Activated T-helper 1 cell treated with Interleukin-2 at 50 U/mL for 16 hours (primary cell): Measurements from ENCODE around the gene GNG14.
"Not testable (repeated sequence)": the region's sequence is repeated elsewhere in the genome, so short reads cannot be mapped to it uniquely, and the experiment has no call there.

Experiments used
- DNase-seq: peaks from one replicate; pipeline ENCODE4 v3.0.0-alpha.2; 2020; ENCODE audit warnings: low read depth

Gene GNG14

DNA sequence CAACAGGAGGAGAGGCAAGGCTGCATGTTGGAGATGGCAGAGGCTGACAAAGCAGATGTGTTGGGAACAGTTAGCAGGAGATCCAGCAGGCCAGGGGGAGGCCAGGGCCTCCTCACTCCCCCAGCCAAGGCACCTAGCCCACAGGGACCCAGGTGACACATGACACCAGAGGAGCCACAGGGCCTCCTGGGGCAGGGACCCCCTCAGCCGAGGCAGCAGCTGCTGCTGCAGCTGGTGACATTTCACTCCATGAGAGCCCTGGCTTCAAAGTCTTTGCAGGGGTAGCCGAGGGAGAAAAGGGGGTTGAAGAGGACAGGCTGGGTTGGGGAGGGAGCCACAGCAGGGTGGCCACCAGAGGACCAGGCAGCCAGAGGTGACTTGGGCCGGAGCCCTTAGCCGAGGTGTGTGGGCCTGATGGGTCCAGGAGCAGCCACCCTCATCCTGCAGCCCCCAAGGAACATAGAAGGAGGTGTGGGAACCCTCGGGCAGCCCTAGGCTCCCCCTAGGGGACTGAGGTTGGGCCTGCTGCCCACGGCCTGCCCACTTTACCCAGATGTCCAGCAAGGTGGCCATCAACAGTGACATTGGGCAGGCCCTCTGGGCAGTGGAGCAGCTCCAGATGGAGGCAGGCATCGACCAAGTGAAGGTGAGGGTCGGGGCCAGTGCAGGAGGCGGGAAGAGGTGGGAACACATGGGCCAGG is at the start of gene GNG14:
TSS of gene GNG14 (plus strand) at position 503 of the 701 bp plus-strand sequence. CDS start at position 554, 51 bp downstream.
- no peak for DNase-seq

DNA sequence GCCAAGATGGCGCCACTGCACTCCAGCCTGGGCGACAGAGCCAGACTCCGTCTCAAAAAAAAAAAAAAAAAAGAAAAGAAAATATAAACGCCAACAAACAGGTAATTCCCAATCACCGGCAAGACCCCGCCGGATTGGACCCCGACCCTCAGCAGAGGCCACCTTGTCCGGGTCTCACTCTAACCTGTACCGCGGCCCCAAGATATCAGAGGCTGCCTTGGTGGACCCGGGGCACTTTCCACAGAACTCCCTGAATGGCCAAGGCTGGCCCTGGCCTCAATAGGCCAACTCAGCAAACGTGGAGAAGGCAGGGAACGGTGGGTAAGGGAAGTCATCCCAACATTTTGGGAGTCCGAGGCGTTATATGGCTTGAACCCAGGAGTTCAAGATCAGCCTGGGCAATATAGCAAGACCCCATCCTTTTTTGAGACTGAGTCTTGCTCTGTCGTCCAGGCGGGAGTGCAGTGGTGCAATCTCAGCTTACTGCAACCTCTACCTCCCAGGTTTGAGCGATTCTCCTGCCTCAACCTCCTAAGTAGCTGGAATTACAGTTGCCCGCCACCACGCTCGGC is 49.1 kb upstream of the GNG14 start:
- DNase-seq = no peak

DNA sequence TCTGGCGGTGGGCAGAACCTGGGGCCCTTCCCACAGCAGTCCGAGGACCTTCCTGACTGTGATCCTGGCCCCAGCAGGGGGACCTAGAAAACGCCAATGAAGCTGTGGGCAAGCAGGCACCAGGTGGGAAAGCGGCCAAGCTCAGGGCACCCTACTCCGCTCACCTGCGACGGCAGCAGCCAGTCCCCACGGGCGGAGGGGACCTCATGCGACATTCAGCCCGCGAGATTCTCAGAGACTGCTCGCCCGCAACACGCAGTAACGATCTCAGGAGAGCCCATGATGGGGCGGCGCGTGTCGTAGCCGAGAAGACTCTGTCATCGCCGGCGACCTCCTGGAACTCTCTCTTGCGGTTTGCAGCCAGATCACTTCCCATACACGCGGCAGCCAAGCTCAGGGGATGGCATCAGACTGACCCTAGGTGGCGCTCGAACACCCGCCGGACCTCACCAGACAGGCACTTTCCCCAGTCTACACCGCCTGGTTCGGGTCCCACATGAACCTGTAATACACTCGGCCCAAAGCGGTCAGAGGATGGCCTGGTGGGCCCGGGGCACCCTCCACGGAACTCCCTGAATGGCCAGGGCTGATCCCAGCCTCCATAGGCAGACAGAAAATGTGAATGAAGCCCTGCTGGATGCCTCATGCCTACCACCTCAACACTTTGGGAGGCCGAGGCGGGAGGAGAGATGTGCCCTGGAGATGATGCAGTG is 47.7 kb upstream of the GNG14 start:
- peak; percentile 68 for DNase-seq

DNA sequence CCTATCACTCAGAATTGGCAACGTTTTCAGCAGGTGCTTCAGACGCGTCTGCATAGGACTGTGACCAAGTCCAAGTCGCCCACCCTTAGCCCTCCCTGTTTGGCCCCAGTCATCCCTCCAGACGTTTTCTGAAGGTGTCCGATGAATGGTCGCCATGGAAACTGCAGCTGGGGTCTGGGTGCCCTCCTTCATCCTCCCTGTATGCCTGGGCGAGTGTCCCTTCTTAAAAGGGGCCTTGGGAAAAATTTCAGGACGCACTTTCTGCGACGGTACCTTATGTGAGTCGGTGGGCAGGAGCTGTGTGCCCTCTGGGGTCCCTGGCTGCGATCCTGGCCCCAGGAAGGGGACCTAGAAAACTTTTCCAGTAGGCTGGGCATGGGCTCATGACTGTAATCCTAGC is 46.3 kb upstream of the GNG14 start:
- DNase-seq = no peak

DNA sequence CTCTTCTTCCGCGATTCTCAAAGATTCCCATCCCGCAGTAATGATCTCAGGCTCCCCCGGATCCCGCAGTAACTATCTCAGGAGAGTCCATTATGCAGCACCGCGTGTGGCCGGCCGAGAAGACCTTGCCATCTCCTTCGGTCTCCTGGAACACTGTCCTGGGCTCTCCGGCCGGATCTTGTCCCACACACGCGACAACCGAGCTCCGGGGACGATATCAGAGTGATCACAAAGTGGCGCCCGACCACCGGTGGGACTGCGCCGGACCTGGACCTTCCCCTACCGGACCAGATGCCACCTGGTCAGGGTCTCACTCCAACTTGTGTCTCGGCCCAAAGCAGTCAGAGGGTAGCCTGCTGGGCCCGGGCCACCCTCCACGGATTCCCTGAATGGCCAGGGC is 45.3 kb upstream of the GNG14 start:
- DNase-seq = no peak

DNA sequence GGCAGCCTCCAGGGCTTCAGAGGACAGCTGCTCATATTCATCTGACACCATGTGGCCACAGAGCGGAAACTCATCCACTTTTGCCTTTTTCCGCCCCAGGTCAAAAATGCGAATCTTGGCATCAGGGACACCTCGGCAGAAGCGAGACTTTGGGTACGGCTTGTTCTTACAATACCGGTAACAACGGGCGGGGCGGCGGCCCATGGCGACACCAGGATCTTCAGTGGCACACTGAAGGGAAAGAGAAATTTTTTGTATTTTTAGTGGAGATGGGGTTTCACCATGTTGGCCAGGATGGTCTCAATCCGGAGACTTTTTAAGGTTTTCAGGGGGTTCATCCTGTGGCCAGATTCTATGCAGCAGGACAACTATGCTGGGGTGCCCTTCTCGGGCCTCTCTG is 44.1 kb upstream of the GNG14 start:
- not testable (repeated sequence) for DNase-seq

DNA sequence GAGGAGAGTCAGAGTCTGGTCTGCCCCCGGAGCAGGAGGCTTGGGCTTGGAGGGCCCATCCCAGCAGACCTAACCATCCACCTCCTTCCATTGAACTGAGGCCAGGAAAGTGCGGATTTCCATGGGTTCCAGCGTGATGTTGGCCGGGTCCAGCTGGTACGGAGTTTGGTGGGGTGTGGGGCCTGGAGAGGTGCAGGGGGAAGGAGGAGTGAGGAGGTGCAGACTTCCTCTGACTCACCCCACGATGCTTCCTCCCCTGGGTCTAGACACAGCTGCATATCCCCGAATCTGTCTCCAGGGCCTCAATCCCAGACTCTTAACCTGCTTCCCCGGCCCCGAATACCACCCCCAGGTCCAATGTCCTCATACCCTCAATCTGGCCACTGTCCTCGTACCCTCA is 41.2 kb upstream of the GNG14 start:
- DNase-seq = no peak

DNA sequence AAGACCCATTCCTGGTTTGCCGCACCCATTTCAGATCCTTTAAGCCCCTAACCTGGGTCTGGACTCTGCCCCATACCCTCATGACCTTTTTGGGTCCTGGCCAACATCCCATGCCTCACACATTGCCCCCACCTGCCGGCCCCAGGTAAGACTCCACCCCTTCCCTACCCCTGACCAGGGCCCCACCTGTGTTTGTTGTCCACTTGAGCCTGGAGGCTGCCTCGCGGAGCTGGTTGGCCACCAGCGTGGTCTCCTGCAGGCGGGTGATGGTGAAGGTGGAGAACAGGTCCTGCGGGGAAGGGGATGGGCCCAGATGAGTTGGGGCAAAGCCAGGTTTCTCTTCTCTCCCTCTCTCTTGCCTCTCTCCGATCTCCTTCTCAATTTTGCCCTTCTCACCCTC is 40.8 kb upstream of the GNG14 start:
- DNase-seq = no peak

DNA sequence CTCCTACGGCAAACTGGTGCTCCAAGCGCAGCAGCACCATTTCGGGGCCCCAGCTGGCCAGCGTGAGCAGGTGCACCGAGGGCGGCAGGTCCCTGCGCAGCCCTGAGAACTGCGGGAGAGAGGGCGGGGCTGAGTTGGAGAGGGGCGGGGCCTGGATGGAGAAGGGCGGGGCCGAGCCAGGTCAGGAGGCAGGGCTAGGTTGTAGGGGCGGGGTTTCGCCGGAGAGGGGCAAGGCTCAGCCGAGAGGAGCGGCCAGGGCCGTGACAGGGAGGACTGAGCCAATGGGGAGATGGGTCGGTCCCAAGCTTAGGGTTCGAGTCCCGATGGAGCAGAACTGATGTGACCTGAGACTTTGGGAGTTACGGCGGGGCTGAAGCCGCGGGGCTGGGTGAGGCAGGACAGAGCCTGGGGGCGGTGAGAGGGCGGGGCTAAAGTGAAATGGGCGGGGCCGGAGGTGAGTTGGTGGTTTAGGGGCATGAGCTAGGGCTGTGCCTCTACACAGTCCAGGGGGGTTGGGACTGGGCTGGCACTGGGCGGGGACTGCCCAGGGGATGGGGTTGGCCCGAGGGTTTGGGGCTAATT is 40.2 kb upstream of the GNG14 start:
- no peak for DNase-seq

DNA sequence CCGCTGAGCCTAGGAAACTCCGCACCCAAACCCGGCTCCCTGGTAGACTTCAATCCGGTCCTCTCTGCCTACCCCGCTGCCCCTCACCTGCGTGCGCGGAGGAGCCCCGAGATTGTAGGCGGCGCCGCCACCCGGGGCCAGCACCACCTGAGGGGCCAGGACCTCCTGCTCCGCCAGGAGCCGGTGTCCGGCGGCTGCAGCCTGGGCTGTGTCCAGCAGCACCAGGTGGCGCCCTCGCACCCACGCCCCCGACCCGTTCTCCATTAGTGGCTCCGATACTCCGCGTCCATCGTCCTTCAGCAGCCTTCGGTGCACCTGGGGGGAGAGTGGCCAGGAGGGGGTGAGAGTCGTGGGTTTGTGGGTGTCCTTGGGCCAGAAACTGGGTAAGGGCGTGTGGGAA is 39.7 kb upstream of the GNG14 start:
- no peak for DNase-seq

DNA sequence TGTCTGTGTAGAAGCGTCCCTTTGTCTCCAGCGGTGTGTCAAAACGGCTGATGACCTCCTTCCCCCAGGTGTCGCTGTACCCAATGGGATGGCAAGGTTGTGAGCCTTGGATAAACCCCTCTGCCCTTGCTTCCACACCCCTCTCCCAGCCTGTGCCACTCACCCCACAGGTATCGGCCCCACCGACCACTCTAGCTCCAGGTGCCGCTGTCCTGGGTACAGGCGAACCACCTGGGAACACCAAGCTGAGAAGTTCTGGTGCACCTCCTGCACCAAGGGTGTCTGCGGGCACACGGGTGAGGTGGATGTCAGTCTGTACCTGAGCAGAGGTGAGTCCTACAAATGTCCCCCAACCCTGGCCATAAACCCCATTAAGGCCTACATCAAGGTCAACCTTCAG is 37.9 kb upstream of the GNG14 start:
- DNase-seq = no peak

DNA sequence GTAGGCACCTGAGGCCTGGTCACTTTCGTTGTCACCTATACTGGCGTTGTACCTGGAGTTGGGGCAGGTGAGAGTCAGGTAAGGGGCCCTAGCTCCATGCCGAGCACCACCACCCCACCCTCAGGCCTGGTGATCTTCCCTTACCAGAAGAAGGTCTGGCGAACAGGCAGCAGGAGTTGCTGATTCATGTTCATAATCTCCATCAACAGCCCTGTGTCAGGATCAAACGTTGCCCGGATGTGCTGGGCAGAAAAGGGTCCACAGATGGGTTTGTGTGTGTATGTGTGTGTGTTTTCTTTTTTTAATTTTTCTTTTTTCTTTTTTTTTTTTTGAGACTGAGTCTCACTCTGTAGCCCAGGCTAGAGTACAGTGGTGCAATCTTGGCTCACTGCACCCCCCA is 35.6 kb upstream of the GNG14 start:
- DNase-seq = no peak

DNA sequence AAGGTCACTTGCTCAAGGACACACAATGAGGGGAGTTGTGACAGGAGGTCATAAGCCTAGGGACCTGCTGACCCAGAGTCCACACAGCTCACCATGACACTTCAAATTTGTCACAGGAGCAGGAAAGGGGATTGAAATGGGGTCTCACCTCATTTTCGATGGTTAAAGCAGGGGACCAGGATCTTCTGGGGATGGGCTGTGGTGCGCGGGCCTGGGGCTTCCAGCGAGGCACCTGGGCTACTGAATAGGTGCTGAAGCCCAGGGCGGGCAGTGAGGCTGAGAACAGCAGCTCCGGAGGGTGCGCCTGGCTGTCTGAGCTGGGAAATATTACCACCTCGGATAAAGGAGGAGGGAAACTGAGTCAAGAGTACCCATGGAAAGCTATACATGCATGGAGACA is 32.3 kb upstream of the GNG14 start:
- no peak for DNase-seq

DNA sequence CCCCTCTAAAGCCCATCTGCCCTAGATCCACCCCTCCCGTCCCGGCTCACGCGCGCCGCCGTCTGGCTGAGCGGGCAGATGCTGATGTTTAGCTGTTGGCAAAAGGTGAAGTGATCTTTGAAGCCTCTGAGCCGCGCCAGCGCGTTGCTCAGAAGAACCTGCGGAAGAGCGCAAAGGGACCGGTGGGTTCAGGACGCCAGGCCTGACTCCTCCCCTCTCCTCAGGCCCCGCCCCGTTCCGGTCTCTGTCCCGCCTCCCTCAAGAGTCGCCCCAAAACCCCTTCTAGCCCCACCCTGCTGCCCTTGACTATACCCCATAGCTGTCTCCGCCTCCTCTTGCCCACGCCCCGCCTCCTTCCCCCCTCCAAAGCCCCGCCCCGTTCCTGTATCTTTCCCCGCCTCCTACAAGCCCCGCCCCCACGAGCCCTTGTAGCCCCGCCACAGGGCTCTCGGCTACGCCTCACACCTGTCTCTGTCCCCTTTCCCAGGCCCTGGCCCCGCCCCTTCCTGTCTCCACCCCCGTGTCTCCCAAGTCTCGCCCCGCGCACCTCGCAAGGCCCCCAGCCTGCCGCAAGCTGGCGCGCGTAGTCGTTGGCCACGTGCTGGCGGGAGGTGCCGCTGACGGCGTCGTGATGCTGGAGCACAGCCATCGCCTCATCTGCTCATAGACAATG is 30.8 kb upstream of the GNG14 start:
- DNase-seq = no peak

DNA sequence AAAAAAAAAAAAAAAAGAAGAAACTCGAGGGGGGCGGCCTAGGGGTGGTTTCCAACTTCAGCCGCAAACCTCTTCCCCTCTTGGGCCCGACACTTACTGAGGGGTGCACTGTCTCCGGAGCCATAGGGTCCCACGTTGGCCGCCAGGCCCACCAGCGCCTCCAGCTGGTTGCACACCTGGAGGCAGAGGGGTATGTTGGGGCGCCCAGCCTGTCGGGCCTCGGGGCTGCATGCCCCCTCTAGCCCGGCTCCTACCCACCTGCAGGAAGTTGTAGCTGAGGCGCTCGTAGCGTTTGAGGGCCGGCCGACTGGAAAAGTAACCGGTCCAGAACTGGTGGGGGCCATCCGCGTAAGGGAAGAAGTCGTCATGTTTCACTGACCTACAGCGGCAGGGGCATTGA is 29.8 kb upstream of the GNG14 start:
- no peak for DNase-seq

DNA sequence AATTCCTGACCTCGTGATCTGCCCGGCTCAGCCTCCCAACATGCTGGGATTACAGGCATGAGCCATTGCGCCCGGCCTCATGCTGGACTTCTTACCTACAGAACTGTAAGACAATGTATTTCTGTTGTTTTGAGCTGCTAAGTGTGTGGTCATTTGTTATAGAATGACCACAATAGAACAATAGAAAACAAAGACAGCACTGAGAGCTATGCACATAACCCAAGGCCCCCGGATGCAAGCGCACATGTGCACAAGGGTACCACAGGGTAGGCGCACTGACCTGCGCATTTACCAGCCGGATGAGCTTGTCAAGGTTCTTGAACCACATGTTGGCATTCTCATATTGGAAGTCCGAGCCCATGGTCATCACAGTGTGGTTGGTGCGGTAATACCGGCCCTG is 26.8 kb upstream of the GNG14 start:
- no peak for DNase-seq

DNA sequence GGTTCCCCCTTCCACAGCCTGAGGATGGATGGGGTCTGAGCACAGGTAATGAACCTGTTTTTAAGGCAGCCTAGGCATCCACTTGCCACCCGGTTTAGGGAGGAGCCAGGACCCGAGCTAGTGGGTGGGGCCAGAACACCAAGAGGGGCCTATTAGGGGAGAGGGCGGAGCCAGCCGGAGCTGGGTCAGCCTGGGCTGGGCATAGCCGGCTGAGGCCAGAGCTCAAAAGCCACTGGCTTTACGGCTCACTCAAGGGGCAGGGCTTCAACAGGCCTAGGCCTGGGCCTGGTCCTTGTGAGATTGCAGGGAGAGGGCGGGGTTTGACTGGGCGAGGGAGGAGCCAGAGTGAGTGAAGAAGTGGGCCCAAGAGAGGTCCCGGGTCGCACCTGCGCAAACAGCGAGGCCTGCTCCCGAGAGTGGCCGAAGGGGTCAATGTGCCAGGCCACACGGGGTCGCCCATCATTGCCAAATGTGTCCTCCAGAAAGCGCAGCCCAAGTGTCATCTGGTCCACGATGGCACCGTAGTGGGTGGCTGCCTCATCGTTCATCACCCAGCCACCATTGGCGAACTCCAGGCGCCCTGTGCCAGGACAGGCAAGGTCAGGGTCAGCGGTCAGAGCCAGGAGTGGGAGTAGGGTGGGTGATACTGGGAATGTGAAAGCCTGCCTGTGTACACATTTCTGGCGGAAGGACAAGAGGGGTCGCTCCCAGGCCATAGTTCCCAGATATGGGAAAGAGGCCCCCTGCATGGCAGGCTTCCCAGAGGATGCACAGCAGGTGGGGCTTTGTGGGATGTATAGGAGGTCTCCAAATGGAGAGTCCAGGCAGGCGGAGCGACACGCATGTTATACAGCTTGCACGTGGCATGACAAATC is 23.2 kb upstream of the GNG14 start:
- DNase-seq = no peak

DNA sequence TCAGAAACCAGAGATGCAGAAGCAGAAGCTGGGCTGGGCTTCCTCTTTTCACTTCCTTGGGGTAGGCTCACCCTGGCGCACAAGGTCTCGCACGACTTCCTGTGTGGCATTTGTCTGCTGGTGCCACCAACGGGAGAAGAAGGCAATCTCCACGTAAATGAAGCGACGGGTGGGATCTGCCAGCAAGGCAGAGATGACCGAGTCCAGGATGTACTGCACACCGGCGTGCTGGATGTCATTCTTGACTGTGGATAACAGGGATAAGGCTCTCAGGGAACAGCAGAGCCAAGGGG is 22.6 kb upstream of the GNG14 start:
- peak; percentile 27 for DNase-seq

DNA sequence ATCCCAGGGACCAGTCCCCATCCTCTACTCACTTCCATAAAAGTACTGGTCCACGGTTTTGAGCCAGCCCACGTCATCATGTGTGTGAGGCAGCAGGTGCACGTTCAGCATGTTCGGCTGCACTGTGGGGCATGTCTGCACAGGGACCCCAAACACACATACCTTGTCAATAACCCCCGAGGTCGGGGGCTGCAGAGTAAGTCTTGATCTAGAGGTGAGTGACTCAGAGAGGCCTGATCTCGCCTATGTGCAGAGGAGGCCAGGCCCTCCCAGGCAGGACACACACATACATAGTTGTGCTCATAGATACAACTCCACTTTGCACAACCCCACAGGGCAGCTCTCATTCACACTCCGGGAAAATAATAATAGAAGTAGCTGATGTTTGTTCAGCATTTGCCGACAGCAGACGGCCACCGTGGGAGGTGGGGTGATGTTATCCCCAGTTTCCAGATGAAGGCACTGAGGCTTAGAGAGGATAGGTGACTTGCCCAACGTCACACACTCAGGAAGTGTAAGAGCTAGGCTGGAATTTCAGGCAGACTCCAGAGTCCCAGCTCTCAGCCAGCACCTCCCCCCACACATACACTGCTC is 22.0 kb upstream of the GNG14 start:
- DNase-seq = no peak

DNA sequence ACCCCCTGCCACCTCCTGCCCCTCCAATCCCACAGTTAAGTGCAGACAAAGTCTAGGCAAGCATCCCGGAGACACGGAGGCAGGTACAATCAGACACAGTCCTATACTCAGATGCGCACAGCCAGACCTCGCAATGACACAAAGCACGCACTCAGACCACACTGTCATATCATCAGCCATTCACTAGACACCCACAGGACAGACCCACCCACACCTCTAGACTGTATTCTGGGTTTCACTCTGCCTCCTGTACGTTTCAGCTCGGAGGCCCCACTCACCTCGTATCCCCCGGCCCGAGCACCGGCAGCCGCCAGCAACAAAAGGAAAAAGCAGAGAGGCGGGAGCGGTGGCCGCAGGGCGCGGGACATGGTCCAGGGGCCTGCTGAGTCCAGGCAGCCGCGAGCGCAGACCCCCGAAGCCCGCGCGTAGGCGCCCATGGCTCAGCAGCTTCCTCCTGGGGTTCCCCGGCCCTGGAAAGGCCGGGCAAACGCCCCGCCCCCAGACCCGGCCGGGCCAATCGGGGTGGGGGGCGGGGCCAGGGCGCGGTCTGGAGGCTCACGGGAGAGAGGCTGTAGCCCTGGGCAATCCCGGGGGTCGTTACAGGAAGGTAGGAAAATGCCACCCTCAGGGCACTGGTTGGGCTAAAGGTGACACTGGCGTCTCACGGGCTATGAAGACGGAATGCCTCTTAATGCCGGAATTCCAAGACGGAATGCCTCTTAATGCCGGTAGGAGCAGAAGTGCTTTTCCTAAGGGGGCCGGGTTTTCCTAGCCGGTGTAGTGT is 21.3 kb upstream of the GNG14 start, which contains the start of the genes MAN2B1 and WDR83:
TSS of gene MAN2B1 (minus strand) at position 478 of the 784 bp plus-strand sequence. CDS start at position 437, 41 bp downstream.
TSS of gene WDR83 (plus strand) at position 543 of the 784 bp plus-strand sequence. CDS start 2,984 bp downstream, outside the sequence.
- peak; percentile 71 for DNase-seq
